NCI-H2107 treated with DMSO at 0.1 percent for 48 hours (cell line): Measurements from ENCODE around the gene MCM3.

Experiments used
- DNase-seq: peaks from one replicate; lab custom pipeline; 2025; ENCODE audit not compliant: unreplicated experiment; lab: John Stamatoyannopoulos, UW

Gene MCM3

GRCh38 chr6:52284460-52285176 is at the start of gene MCM3:
MCM3 (minus strand) TSS chr6:52284742; CDS start chr6:52284674, 68 bp downstream.
- peak; percentile 95 for DNase-seq

- no peak for DNase-seq
Observed at GRCh38 chr6:52333840-52334200, 49.3 kb upstream of the MCM3 start.

DNA sequence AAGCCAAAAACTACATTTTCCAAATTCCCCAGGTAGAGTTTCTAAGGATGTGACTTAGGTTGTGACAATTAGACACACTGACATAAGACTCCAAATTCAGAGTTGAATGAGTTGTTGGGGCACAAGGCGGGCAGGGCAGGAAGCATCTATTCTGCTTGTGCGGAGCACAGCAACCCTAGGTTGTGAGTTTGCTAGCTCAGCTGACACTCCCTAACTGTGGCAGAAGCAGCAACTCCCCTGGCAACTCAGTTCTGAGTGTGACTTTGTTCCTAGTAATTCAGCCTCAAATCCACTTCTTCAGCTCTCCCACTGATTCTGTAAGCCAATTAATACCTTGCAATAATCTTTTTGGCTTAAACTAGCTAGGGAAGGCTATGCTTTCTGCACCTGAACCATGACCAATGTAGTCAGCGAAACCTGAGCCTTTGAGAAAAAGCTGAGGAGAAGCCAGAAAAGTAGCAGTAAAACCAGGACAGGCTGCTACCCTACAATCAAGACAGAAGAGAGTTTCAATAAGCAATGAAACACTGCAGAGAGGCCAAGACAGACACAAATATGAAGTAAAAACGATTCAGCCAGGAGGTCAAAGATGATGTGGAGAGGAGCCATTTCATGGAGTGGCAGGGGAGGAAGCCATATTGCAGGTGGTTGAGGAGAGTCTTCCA is 47.4 kb upstream of the MCM3 start:
- peak; percentile 13 for DNase-seq

GRCh38 chr6:52330470-52330869 is 45.9 kb upstream of the MCM3 start:
- no peak for DNase-seq

GRCh38 chr6:52328729-52329128 is 44.2 kb upstream of the MCM3 start:
- DNase-seq = peak; percentile 28

GRCh38 chr6:52328303-52328662 is 43.7 kb upstream of the MCM3 start:
- no peak for DNase-seq

DNA sequence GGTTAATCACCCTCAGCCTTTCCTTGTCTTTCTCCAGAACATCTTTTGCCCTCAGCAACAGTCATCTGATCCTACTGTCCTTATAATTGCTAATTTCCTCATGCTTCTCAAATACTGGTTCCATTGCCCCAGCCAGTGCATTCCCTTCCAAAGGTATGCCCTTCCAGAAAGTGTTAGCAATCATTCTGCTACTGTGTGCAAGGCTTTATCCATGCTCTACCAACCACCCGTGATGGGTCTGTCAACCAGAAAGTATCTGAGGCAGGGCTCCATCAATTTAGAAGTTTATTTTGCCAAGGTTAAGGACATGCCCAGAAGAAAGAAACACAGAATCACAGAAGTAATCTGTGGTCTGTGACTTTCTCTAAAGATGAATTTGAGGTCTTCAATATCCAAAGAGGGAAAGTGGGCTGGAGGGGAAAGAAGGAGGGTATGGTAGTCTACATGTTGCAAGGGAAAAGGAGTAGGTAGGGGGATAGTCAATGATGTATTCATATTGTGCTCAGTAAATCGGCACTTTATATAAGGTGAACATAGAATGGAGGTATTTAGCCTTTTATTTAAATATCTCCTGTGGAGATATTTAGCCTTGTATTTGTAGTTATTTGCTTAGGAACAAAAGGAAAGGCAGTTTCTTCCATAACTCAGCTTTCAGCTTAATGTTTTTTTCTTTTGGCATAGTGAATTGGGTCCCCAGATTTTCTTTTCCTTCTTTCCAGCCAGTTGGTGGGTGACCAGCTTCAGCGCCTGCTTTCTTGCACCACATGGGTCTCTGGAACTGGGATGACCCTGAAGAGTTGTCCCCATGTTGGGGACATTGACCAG is 42.2 kb upstream of the MCM3 start:
- no peak for DNase-seq

DNA sequence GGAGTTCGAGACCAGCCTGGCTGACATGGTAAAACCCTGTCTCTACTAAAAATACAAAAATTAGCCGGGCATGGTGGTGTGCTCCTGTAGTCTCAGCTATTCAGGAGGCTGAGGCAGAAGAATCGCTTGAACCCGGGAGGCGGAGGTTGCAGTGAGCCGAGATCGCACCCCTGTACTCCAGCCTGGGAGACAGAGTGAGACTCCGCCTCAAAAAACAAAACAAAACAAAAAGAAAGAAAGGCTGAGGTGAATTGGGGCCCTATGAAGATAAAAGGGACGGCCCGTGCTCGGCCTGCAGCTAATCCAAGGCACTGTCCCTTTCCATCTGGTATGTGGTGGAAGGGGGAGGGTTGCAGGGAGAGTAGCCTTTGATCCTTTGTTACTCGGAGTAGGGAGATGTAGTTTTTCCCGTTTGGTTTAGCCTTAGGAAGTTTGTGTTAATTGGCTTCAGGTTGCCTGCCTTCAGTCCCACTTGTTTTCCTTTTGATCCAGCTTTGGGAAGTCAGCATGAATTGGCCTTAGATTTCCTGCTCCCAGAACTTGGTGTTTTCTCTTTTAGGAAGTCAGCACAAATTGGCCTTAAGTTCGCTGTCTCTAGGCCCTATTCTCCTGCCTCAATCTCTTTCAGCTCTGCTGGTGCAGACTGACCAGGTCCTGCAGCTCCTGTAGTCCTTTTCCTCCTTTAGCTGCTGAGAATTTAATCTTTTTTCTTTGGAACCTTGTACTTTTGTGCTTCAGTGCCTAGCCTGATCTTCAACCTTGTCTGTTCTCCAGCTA is 41.3 kb upstream of the MCM3 start:
- no peak for DNase-seq

GRCh38 chr6:52324189-52324588 is 39.6 kb upstream of the MCM3 start:
- no peak for DNase-seq

DNA sequence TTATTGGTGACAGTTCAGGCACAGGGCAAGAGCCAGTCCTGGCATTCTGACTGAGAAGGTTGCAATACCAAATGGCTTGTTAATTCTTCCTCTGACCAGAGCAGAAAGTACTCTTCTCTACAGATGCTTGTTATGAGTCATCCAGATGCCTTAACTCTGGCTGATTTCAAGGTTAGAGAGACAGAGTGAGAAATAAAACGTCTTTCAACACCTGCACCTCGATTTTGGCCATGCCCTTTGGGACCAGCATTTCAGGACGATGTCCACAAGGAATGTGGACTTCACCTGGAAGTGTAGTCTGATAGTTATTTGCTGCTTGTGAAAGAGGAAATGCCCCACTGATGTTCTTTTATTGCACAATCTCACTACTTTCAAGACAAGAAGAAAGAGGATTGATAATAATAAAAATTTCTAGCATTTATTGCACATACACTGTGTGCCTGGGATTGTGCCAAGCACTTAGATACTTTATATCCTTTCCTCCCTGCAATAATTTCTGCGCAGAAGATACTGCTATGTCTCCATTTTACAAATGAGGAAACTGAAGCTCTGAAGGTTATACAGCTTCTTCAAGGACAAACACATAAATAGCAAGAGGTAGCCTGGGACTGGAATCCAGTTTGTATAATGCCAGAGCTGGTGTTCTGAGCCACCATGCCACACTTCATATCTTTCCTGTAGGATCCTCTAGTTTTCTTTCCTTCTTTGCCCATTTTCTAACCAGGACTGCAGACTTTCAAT is 33.5 kb upstream of the MCM3 start:
- no peak for DNase-seq

GRCh38 chr6:52317211-52317610 is 32.7 kb upstream of the MCM3 start:
- DNase-seq = no peak

DNA sequence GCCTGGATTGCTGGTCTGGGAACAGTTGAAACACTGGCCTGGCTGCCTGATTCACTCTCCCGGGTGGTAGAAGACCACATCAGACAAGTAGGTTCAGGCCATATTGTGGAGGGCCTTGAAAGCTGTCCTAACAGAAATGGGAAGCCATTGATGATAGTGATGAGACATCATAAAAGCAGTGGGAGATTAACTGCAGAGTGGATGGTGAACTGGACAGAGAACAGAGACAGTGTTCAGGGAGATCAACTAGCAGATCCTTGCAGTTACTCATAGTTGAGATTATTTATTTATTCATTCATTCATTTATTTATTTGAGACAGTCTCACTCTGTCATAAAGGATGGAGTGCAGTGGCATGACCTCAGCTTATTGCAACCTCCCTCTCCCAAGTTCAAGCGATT is 30.2 kb upstream of the MCM3 start:
- DNase-seq = no peak

- no peak for DNase-seq
Observed at GRCh38 chr6:52312461-52312860, 27.9 kb upstream of the MCM3 start.

DNA sequence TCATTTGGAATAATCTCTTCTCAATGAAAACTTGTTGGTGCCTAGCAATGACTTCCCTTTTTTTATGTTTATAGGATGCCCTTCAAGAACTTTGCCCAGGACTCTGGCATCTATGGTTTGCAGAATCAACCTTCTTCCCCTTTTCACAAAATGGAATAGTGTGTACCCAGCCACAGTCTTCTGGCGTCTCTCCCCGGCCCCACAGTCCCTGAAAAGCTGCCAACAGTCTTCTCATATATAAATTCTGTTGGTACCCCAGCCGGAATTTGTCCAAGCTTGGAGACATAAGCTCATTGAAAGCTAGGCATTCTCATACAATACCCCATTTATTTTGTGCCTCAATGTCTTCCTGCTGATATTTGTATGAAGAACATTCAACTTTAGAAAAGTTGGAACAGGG is 26.4 kb upstream of the MCM3 start:
- no peak for DNase-seq

GRCh38 chr6:52307900-52308372 is 23.4 kb upstream of the MCM3 start:
- no peak for DNase-seq

- no peak for DNase-seq
Observed at GRCh38 chr6:52306972-52307870, 22.7 kb upstream of the MCM3 start.

GRCh38 chr6:52305948-52306767 is 21.6 kb upstream of the MCM3 start:
- no peak for DNase-seq

- DNase-seq = no peak
Observed at GRCh38 chr6:52305411-52305810, 20.9 kb upstream of the MCM3 start.

DNA sequence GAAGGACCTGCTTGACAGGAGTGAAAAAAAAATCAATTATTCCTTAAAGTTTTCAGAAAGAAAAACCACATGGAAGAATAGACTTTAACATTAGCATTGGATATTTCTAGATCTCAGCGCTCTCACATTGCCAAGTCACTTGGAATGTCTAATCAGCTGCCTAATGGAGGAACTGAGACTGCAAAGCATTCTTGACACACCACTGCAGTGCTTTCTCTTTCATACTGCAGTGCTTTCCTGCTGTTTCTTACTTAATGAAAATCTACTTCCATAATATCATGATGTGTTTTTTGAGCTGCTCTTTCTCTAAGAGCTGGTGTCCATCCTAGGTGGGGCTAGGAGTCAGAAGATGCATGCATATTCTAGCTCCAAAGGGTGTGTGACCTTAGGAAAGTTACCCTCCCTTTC is 20.4 kb upstream of the MCM3 start:
- DNase-seq = no peak
